Measurements from ENCODE around the gene CEP128. TPM values are rescaled to one million over a fixed set of nuclear protein-coding genes. Genes with fewer than 3 reads are reported as not detected.

The CEP128 gene
- total and polyA plus RNA-seq, 8 donors: 4.8 to 10.1 (median 7.5) TPM

- H3K27me3 ChIP-seq: peaks cover 0 to 6% of the 10 kb centered on the region in 2 donors
- peaks cover 0 to 2% of the 10 kb centered on the region in 2 donors for H3K4me1 ChIP-seq
- TF ChIP-seq CTCF (IDR thresholded peaks at IDR 0.05): no peak
- no peaks in the 10 kb centered on the region for H3K9me3 ChIP-seq
- no peak overlapping the region for H3K4me3 ChIP-seq
- H3K36me3 ChIP-seq: no peaks in the 10 kb centered on the region
- H3K27ac ChIP-seq: no peak overlapping the region
- ATAC-seq (no peak), DNase-seq (no peak)
- intact Hi-C loops (cut with DNase I): no loop called here
Measured at GRCh38 chr14:80977221-80977620, 35.7 kb upstream of the CEP128 start.

- H3K4me1 ChIP-seq: peaks cover 0 to 2% of the 10 kb centered on the region in 2 donors
- H3K36me3 ChIP-seq: no peaks in the 10 kb centered on the region
- H3K27me3 ChIP-seq: peaks cover 0 to 6% of the 10 kb centered on the region in 2 donors
- H3K27ac ChIP-seq: no peak overlapping the region
- no peak for TF ChIP-seq CTCF (IDR thresholded peaks at IDR 0.05)
- H3K4me3 ChIP-seq: no peak overlapping the region
- DNase-seq (no peak), ATAC-seq (no peak)
- intact Hi-C loops (cut with DNase I): no loop called here
- H3K9me3 ChIP-seq: no peaks in the 10 kb centered on the region
Measured at GRCh38 chr14:80974679-80975078, 33.1 kb upstream of the CEP128 start.

- no peaks in the 10 kb centered on the region for H3K9me3 ChIP-seq
- no peak overlapping the region for H3K4me3 ChIP-seq
- ATAC-seq: no peak
- peaks cover 0 to 2% of the 10 kb centered on the region in 2 donors for H3K4me1 ChIP-seq
- H3K27ac ChIP-seq: no peak overlapping the region
- no peak for DNase-seq
- intact Hi-C loops (cut with DNase I): no loop called here
- H3K27me3 ChIP-seq: peaks cover 0 to 6% of the 10 kb centered on the region in 2 donors
- no peak for TF ChIP-seq CTCF (IDR thresholded peaks at IDR 0.05)
- no peaks in the 10 kb centered on the region for H3K36me3 ChIP-seq
Measured at GRCh38 chr14:80973931-80974641, 32.5 kb upstream of the CEP128 start.

GRCh38 chr14:80965037-80965436 lies 23.5 kb upstream of the CEP128 start:
- no peaks in the 10 kb centered on the region for H3K27me3 ChIP-seq
- intact Hi-C loops (cut with DNase I): no loop called here
- DNase-seq: no peak
- H3K27ac ChIP-seq: no peak overlapping the region
- H3K9me3 ChIP-seq: no peaks in the 10 kb centered on the region
- no peak overlapping the region for H3K4me3 ChIP-seq
- H3K36me3 ChIP-seq: no peaks in the 10 kb centered on the region
- no peaks in the 10 kb centered on the region for H3K4me1 ChIP-seq
- no peak for TF ChIP-seq CTCF (IDR thresholded peaks at IDR 0.05)
- ATAC-seq: no peak

- peaks cover 5 to 11% of the 10 kb centered on the region in 2 donors for H3K4me1 ChIP-seq
- no peaks in the 10 kb centered on the region for H3K36me3 ChIP-seq
- H3K27ac ChIP-seq: peak overlapping the region in 1 of 2 donors; percentile 26
- DNase-seq: peak in 1 of 4 donors; percentile 5
- intact Hi-C loops (cut with DNase I): loop anchor here in 1 of 2 donors (10.0 kb wide), 1 partner anchor 205 kb away; no protein-coding TSS in a partner anchor
- no peak for ATAC-seq
- H3K9me3 ChIP-seq: no peaks in the 10 kb centered on the region
- no peak overlapping the region for H3K4me3 ChIP-seq
- TF ChIP-seq CTCF (IDR thresholded peaks at IDR 0.05): no peak
- H3K27me3 ChIP-seq: peaks cover 0 to 13% of the 10 kb centered on the region in 2 donors
Measured at GRCh38 chr14:80959496-80959895, 18.0 kb upstream of the CEP128 start.
